HepG2 (cell line): ENCODE results near the gene LRRC19. TPM values are rescaled to one million over a fixed set of nuclear protein-coding genes. Genes with fewer than 3 reads are reported as not detected.

ENCODE experiments used
- AGO1 ChIP-seq: fragments of 200-400 bp; formaldehyde crosslinking; IDR thresholded peaks from 2 replicates; pipeline ENCODE4 v1.6.1; 2017; ENCODE audit warnings: mild to moderate bottlenecking, low read depth, low read length, moderate library complexity; ENCODE audit not compliant: poor library complexity, severe bottlenecking
- CCAR2 ChIP-seq: fragments of 200-400 bp; formaldehyde crosslinking; optimal IDR thresholded peaks from 2 replicates; pipeline ENCODE3; 2018; ENCODE audit warnings: low read depth, mild to moderate bottlenecking, low read length, moderate library complexity
- DNMT1 ChIP-seq: sonication (generic); formaldehyde crosslinking; IDR thresholded peaks from 2 replicates; pipeline ENCODE4 v1.5.1; 2020; ENCODE audit warnings: mild to moderate bottlenecking, missing genetic modification reagents
- FOXA1 ChIP-seq, 2 experiments: fragments of 450-650 bp in 1 of 2; sonication (generic) in 1 of 2; formaldehyde crosslinking in 1 of 2; IDR thresholded peaks; 2 replicates each; pipeline versions ENCODE4 v1.4.0 to v1.6.1; 2016 to 2020; ENCODE audit warnings: missing genetic modification reagents in 1 of 2
- GFI1 ChIP-seq: sonication (generic); formaldehyde crosslinking; IDR thresholded peaks from 2 replicates; pipeline ENCODE4 v1.5.0; 2020; ENCODE audit warnings: missing genetic modification reagents, mild to moderate bottlenecking, borderline replicate concordance
- KDM1A ChIP-seq: IDR thresholded peaks from 2 replicates; pipeline ENCODE4 v1.6.1; 2016; ENCODE audit warnings: missing compliant biosample characterization
- KLF9 ChIP-seq: IDR thresholded peaks from 2 replicates; pipeline ENCODE4 v1.6.1; 2016; ENCODE audit warnings: low read depth
- KMT2A ChIP-seq: sonication (generic); formaldehyde crosslinking; IDR thresholded peaks from 2 replicates; pipeline ENCODE4 v1.4.0; 2020; ENCODE audit warnings: missing genetic modification reagents
- MAZ ChIP-seq, 2 experiments: sonication (generic) in 1 of 2; formaldehyde crosslinking in 1 of 2; IDR thresholded peaks; 2 replicates each; pipeline versions ENCODE4 v1.5.0 to v1.6.1; 2012 to 2020; ENCODE audit warnings: low read depth in 2 of 2, mild to moderate bottlenecking in 2 of 2, borderline replicate concordance in 1 of 2, improper control_type of control experiment in 1 of 2, low read length in 1 of 2, missing genetic modification reagents in 1 of 2, moderate library complexity in 1 of 2
- NFE2 ChIP-seq: sonication (generic); formaldehyde crosslinking; IDR thresholded peaks from 2 replicates; pipeline ENCODE4 v1.4.0; 2020; ENCODE audit warnings: missing genetic modification reagents
- ZNF124 ChIP-seq: sonication (generic); formaldehyde crosslinking; IDR thresholded peaks from 2 replicates; pipeline ENCODE4 v1.4.0; 2020; ENCODE audit warnings: missing genetic modification reagents
- ZNF160 ChIP-seq: sonication (generic); formaldehyde crosslinking; IDR thresholded peaks from 2 replicates; pipeline ENCODE4 v1.8.0; 2022; ENCODE audit warnings: mild to moderate bottlenecking, inconsistent platforms, missing genetic modification reagents
- ZNF383 ChIP-seq: sonication (generic); formaldehyde crosslinking; IDR thresholded peaks from 2 replicates; pipeline ENCODE4 v1.4.0; 2020; ENCODE audit warnings: missing genetic modification reagents, mild to moderate bottlenecking, borderline replicate concordance
- ZNF512B ChIP-seq: sonication (generic); formaldehyde crosslinking; IDR thresholded peaks from 2 replicates; pipeline ENCODE4 v1.5.1; 2020; ENCODE audit warnings: missing genetic modification reagents, mild to moderate bottlenecking, borderline replicate concordance
- ZNF776 ChIP-seq: sonication (generic); formaldehyde crosslinking; IDR thresholded peaks from 2 replicates; pipeline ENCODE4 v1.4.0; 2020; ENCODE audit warnings: mild to moderate bottlenecking, missing genetic modification reagents
- ZNF83 ChIP-seq: sonication (generic); formaldehyde crosslinking; IDR thresholded peaks from 2 replicates; pipeline ENCODE4 v1.4.0; 2020; ENCODE audit warnings: missing genetic modification reagents, mild to moderate bottlenecking, borderline replicate concordance
- ZSCAN30 ChIP-seq: sonication (generic); formaldehyde crosslinking; IDR thresholded peaks from 2 replicates; pipeline ENCODE4 v1.5.0; 2020; ENCODE audit warnings: mild to moderate bottlenecking, missing genetic modification reagents
- ZSCAN31 ChIP-seq: sonication (generic); formaldehyde crosslinking; IDR thresholded peaks from 2 replicates; pipeline ENCODE4 v1.5.0; 2020; ENCODE audit warnings: low read depth, mild to moderate bottlenecking, missing genetic modification reagents
- polyA plus RNA-seq, 8 experiments: library from polyadenylated mRNA; depleted of rRNA in 3 of 8; stranded (reverse) in 7 of 8; unstranded in 1 of 8; fragments of >200 nt; fragmentation: Illumina TruSeq in 4 of 8; extraction: Trizol in 4 of 8; gene quantifications; 2 replicates each; pipeline versions ENCODE4 v1.2.1 to v1.2.3, GENCODE V29; 2011 to 2016; ENCODE audit warnings: low read depth in 4 of 8, missing spikeins in 1 of 8, mixed read lengths in 1 of 8; ENCODE audit not compliant: insufficient read depth in 1 of 8
- total RNA-seq, 5 experiments: library from RNA; depleted of rRNA; stranded (reverse); fragments of >200 nt; fragmentation: Illumina TruSeq; extraction: Trizol; gene quantifications; 2 replicates each; pipeline ENCODE4 v1.2.3, GENCODE V29; 2016; ENCODE audit warnings: low read depth in 1 of 5
- TF ChIP-seq, protein P1 (sequence below): sonication (generic); formaldehyde crosslinking; IDR thresholded peaks from 2 replicates; pipeline ENCODE4 v1.5.0; 2020; ENCODE audit warnings: mild to moderate bottlenecking, missing genetic modification reagents
- TF ChIP-seq, protein P2 (sequence below): IDR thresholded peaks from 2 replicates; pipeline ENCODE4 v1.6.1; 2016

Gene LRRC19
- total and polyA plus RNA-seq, 2 of the 13 experiments (the other 11 are each of a cell fraction or from before 2014, with no cell fraction given), result not detected

DNA sequence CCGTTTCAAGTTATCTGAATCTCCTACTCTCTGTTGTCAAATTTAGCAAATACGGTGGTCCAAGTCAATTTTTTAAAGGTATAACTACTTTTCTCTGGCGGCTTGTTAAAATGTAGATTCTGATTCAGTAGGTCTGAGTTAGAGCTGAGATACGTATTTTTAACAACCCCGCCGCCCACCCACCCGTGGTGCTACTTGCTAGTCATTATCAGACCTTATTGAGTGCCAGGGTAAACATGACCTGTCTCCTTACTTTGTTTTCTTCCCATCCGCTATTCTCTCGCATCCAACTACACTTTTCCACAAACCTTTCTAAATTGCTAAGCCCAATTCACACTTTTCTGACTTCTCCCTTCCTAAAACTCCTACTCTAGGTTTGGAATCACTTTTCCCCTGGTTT is 57.7 kb downstream of the LRRC19 start (continued):
- no peak for TF ChIP-seq ZNF512B (CRISPR knock-in tag)
- no peak for TF ChIP-seq FOXA1 (IDR thresholded peaks at IDR 0.05)
- 0 out of 2 replicates have a peak, but pooled peaks have one; percentile 10 for TF ChIP-seq FOXA1 (CRISPR knock-in tag; IDR thresholded peaks at IDR 0.05)
- TF ChIP-seq ZSCAN31 (CRISPR knock-in tag), result no peak
- 0 out of 2 replicates have a peak, but pooled peaks have one; percentile 16 for TF ChIP-seq ZSCAN30 (CRISPR knock-in tag)
- TF ChIP-seq KLF9 (CRISPR knock-in tag), result no peak
- no peak for TF ChIP-seq NFE2 (CRISPR knock-in tag)
- TF ChIP-seq ZNF124 (CRISPR knock-in tag), result no peak
- TF ChIP-seq KMT2A (CRISPR knock-in tag), result no peak
- TF ChIP-seq, protein P1, sequence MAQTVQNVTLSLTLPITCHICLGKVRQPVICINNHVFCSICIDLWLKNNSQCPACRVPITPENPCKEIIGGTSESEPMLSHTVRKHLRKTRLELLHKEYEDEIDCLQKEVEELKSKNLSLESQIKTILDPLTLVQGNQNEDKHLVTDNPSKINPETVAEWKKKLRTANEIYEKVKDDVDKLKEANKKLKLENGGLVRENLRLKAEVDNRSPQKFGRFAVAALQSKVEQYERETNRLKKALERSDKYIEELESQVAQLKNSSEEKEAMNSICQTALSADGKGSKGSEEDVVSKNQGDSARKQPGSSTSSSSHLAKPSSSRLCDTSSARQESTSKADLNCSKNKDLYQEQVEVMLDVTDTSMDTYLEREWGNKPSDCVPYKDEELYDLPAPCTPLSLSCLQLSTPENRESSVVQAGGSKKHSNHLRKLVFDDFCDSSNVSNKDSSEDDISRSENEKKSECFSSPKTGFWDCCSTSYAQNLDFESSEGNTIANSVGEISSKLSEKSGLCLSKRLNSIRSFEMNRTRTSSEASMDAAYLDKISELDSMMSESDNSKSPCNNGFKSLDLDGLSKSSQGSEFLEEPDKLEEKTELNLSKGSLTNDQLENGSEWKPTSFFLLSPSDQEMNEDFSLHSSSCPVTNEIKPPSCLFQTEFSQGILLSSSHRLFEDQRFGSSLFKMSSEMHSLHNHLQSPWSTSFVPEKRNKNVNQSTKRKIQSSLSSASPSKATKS (CRISPR knock-in tag), result no peak
- TF ChIP-seq CCAR2, result no peak
- no peak for TF ChIP-seq ZNF383 (CRISPR knock-in tag)
- TF ChIP-seq KDM1A (CRISPR knock-in tag), result no peak
- no peak for TF ChIP-seq AGO1
- no peak for TF ChIP-seq ZNF83 (CRISPR knock-in tag)
- TF ChIP-seq GFI1 (CRISPR knock-in tag), result 0 out of 2 replicates have a peak, but pooled peaks have one; percentile 9
- TF ChIP-seq, protein P2, sequence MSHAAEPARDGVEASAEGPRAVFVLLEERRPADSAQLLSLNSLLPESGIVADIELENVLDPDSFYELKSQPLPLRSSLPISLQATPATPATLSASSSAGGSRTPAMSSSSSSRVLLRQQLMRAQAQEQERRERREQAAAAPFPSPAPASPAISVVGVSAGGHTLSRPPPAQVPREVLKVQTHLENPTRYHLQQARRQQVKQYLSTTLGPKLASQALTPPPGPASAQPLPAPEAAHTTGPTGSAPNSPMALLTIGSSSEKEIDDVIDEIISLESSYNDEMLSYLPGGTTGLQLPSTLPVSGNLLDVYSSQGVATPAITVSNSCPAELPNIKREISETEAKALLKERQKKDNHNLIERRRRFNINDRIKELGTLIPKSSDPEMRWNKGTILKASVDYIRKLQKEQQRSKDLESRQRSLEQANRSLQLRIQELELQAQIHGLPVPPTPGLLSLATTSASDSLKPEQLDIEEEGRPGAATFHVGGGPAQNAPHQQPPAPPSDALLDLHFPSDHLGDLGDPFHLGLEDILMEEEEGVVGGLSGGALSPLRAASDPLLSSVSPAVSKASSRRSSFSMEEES, result no peak
- no peak for TF ChIP-seq ZNF160 (CRISPR knock-in tag)
- no peak for TF ChIP-seq DNMT1 (CRISPR knock-in tag)
- no peak for TF ChIP-seq MAZ (IDR thresholded peaks at IDR 0.05; ENCODE audit: borderline replicate concordance, low read depth, low read length)
- no peak for TF ChIP-seq MAZ (CRISPR knock-in tag; IDR thresholded peaks at IDR 0.05; ENCODE audit: low read depth)
- 0 out of 2 replicates have a peak, but pooled peaks have one; percentile 2 for TF ChIP-seq ZNF776 (CRISPR knock-in tag)
